KG1 (cell line): ENCODE measurements around the gene ZEB1.
"Not testable (repeated sequence)": the region's sequence is repeated elsewhere in the genome, so short reads cannot be mapped to it uniquely, and the experiment has no call there.

ENCODE experiments used
- DNase-seq: peaks from one replicate; lab custom pipeline; 2025; lab: John Stamatoyannopoulos, UW

Gene ZEB1

GRCh38 chr10:31318382-31318853 is 598 bp upstream of the ZEB1 start:
- peak; percentile 85 for DNase-seq

- peak; percentile 25 for DNase-seq
Observed at GRCh38 chr10:31319602-31320549, 860 bp downstream of the ZEB1 start.

- DNase-seq = peak; percentile 30
Observed at GRCh38 chr10:31320550-31321211, 1.7 kb downstream of the ZEB1 start.

- no peak for DNase-seq
Observed at GRCh38 chr10:31321396-31321941, 2.5 kb downstream of the ZEB1 start.

GRCh38 chr10:31322647-31323046 is 3.6 kb downstream of the ZEB1 start:
- no peak for DNase-seq

DNA sequence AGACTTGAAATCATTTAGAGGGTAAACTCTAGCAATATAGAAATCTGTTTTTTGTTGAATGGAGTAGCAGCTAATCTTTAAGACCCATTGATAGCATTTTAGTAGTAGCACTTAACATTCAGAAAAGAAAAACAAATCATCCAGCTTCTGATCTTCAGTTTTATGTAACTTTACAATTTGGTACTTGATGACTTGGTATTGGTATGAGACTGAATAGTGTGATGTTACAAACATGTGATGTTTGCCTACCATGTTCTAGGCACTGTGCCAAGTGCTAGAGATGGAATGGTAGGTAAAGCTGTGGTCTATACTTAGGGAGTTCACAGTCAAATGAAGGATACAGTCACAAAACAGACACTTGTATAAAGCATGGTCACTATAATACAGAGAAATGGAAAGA is 21.3 kb downstream of the ZEB1 start:
- DNase-seq = no peak

- DNase-seq = no peak
Observed at GRCh38 chr10:31341552-31341951, 22.5 kb downstream of the ZEB1 start.

- no peak for DNase-seq
Observed at GRCh38 chr10:31343009-31343408, 24.0 kb downstream of the ZEB1 start.

- no peak for DNase-seq
Observed at GRCh38 chr10:31343551-31343950, 24.5 kb downstream of the ZEB1 start.

GRCh38 chr10:31345886-31346285 is 26.9 kb downstream of the ZEB1 start:
- no peak for DNase-seq

DNA sequence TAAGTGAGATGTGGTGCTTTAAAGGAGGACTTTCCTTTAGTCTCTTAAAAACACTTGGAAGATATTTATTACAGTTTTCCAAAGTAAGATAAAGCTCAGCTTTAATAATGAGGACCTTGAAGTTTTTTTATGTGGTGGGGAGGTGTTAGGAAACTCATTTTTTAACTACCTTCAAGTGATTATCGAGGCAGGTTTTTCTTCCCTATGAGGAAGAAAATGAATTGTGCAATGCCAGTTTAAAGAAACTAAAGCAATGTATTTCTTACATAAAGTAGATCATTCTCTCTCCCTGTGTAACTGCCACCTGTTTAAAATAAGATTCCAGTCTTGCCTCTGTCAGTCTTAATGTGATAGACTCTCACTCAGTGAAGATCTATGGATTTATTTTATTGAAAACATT is 27.9 kb downstream of the ZEB1 start:
- DNase-seq = no peak

GRCh38 chr10:31347705-31348104 is 28.7 kb downstream of the ZEB1 start:
- no peak for DNase-seq

DNA sequence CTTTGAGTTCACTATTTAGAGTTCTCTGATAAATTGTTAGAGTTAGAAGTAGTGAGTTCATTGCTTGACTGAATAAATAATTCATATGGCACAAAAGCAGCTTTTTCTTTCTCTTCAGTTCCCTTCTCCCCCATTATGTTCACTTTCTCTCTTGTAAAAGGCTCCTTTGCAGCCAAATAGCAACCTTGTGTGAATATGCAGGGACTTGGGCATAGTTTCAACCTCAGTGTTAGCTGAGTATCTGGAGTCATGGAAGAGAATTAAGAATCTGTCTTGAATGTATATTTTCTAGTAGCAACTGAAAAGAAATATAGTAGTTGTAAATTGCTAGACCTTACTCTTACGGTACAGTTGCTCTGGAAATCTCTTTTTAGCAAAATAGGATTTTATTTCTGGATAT is 31.9 kb downstream of the ZEB1 start:
- DNase-seq = no peak

DNA sequence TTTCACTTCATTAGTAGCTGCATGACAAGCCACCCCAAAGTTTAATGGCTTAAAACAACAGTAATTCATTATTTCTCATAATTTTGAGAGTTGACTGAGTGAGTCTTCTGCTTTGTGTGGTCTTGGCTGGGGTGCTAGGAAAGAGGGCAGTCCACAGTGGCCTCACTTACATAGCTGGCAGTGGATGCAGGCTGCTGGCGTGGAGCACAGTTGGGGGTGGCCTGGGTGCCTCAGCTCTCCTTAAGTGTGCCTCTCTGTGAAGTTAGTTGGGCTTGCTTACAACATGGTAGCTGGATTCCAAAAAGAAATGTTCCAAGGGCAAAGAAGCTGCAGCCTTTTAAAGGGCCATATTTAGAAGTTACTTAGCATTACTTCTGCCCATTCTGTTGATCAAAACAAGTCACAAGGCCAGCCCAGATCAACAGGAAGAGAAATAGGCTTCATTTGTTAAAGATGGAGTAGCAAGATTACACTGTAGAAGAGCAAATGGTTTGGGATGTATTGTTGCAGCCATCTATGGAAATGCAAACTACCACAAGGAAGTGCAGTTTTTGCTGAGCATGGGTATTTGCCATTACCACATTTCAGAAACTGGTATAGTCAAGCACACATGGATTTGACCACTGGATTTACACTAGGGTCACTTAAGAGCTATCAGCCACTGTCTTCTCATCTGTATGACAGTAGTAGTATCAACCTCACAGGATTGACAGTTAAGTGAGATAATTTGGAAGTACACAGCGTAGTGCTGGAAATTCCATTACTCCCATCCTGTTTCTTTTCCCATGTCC is 33.6 kb downstream of the ZEB1 start:
- DNase-seq = no peak

- DNase-seq = no peak
Observed at GRCh38 chr10:31353574-31353973, 34.6 kb downstream of the ZEB1 start.

GRCh38 chr10:31358688-31359330 is 39.8 kb downstream of the ZEB1 start:
- DNase-seq = no peak

DNA sequence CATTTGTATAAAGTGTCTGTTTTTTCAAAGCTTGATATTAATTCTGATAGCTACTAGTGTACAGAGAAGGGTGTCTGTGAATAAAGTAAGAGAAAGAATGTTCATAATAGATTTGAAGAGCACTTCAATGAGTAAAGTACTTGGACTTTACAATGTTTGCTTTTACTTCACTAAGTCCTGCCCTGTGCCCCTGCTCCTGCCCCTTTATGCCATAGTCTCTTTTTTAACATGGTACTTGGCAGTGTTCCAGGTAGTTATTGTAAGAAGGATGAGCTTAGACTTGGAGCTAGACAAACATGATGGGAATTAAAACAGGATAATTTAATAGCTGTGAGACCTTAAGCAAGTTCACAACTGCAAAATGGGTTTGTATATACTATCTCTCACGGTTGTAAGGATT is 41.0 kb downstream of the ZEB1 start:
- DNase-seq = no peak

DNA sequence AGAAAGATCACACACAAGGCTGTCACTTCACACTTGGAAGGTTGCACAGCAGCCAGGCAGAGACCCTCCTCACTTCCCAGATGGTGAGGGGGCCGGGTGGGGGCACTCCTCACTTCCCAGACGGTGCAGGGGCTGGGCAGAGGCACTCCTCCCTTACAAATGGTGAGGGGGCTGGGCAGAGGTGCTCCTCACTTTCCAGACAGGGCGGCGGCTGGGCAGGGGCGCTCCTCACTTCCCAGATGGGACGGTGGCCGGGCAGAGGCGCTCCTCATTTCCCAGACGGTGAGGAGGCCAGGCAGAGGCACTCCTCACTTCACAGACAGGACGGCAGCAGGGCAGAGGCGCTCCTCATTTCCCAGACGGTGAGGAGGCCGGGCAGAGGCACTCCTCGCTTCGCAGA is 42.5 kb downstream of the ZEB1 start:
- not testable (repeated sequence) for DNase-seq

DNA sequence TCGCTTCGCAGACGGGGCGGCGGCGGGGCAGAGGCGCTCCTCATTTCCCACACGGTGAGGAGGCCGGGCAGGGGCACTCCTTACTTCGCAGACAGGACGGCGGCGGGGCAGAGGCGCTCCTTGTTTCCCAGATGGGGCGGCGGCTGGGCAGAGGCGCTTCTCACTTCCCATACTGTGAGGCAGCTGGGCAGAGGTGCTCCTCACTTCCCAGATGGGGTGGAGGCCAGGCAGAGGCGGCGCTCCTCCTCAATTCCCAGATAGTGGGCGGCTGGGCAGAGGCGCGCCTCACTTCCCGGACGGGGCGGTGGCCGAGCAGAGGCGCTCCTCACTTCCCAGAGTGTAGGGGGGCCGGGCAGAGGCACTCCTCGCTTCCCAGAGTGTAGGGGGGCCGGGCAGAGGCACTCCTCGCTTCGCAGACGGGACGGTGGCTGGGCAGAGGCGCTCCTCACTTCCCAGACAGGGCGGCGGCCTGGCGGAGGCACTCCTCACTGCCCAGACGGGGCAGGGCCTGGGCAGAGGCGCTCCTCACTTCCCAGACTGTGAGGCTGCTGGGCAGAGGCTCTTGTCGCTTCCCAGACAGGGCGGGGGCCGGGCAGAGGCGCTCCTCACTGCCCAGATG is 43.1 kb downstream of the ZEB1 start:
- no peak for DNase-seq

DNA sequence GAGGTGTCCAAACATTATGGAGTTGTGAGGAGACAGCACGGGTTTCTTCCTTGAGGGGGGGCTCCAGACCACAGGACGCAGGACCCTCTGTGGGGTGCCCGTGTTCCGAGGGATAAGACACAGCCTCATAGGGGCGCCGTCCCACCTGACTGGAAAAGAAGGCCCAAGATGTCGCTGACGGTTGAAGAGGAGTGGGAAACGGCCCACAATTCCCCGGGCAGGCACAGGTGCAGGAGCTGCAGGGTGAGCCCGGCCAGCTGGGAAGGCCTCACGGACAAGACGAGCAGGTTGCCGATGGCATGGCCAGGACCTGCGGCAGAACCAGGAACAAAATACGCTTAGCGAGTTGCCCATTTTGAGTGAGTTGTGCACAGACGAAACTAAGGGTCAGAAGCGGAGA is 44.7 kb downstream of the ZEB1 start:
- DNase-seq = not testable (repeated sequence)

- DNase-seq = not testable (repeated sequence)
Observed at GRCh38 chr10:31364238-31364637, 45.2 kb downstream of the ZEB1 start.
